Measurements from ENCODE around the gene FOSB.

Gene FOSB

DNA sequence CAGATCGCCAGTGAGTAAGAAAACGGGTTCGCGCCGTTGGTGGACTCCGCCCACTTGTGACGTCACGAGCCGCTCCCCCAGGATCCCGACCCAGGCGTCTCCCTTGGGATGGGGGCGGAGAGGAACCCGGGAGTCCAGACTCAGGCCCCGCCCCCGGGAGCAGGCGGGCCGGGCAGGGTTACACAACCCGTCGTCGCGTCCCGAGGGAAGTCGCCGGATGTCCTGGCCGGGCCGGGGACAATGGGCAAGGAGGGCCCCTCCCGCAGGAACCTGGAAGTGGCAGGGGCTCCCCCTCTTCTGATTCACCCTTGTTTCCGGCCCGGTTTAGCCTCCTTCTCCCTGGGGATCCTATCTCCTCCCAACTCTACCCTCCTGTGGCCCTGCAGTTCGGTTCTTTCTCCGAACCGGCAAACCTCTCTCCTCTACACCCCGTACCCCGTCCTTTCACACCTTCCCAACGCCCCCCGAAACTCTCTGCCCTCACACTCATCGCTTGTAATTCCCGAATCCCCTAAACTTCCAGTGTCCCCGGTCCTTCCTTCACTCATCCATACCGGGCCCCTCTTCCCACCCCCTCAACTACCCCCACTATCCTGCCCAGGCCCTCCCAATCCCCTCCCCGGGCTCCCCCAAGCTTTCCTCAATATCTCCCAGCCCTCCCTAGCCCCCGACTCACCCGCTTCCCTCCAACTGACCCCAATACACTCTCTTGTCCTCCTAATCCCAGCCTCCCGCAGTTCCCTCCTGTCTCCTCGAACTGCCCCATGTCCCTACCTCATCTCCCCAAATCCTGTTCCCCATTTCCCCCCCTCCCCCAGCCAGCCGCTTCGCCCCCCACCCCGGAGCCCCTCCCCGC lies 24.1 kb upstream of the FOSB start:
- Histone ChIP-seq H3K79me2 (ENCODE audit: low read length) (no peaks in the 10 kb centered on the region), H3K4me3 (ENCODE audit: low read length) (peak overlapping the region; percentile 88), H4K20me1 (ENCODE audit: insufficient read depth, low read length) (no peaks in the 10 kb centered on the region), H3K36me3 (replicated peaks; ENCODE audit: low read depth, low read length) (no peaks in the 10 kb centered on the region), H2AFZ (ENCODE audit: low read depth, low read length) (peak overlapping the region; percentile 41; the same call in 1 of the 2 replicates), H3K27ac (ENCODE audit: low read length) (no peak overlapping the region), H3K9ac (ENCODE audit: low read length) (peak overlapping the region; percentile 70), H3K4me2 (ENCODE audit: low read length) (peak overlapping the region; percentile 85), H3K9me3 (ENCODE audit: insufficient read depth, low read length) (no peaks in the 10 kb centered on the region), H3K27me3 (ENCODE audit: low read depth, low read length) (no peaks in the 10 kb centered on the region), H3K4me1 (ENCODE audit: low read length) (peaks cover 22% of the 10 kb centered on the region)
- TF ChIP-seq, protein P1, sequence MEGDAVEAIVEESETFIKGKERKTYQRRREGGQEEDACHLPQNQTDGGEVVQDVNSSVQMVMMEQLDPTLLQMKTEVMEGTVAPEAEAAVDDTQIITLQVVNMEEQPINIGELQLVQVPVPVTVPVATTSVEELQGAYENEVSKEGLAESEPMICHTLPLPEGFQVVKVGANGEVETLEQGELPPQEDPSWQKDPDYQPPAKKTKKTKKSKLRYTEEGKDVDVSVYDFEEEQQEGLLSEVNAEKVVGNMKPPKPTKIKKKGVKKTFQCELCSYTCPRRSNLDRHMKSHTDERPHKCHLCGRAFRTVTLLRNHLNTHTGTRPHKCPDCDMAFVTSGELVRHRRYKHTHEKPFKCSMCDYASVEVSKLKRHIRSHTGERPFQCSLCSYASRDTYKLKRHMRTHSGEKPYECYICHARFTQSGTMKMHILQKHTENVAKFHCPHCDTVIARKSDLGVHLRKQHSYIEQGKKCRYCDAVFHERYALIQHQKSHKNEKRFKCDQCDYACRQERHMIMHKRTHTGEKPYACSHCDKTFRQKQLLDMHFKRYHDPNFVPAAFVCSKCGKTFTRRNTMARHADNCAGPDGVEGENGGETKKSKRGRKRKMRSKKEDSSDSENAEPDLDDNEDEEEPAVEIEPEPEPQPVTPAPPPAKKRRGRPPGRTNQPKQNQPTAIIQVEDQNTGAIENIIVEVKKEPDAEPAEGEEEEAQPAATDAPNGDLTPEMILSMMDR (IDR thresholded peaks at IDR 0.05; ENCODE audit: low read depth, low read length), result no peak

DNA sequence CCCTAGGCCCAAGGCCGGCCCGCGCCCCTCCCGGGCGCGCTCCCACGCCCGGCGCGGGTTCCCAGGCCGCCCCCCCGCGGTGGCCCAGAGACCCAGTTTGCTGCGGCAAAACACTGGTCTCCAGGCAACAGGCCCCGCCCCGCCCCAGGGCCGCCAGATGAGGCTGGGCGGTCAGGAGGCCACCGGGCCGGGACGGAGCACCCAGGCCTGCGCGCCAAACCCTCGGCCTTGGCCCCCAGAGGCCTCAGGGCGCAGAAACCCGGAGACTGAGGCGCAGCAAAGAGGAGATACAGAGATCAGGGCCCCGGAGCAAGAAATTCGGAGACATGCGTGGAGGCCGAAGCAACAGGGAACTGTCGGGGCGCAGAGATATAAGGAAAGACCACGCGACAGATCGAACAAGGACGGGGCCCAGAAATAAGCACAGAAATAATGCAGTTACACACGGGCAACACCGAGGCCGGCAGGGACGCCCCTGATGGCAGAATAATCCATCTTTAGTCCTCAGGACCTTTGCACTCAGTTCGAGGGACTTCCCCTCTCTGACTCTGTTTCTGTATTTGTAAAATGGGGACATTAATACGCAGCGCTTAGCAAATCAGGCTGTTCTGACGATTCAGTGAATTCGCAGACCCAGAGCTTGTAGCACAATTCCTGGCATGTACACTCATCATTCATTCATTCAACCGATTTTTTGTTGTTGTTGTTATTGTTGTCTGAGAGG lies 23.3 kb upstream of the FOSB start:
- peak overlapping the region; percentile 72 for H3K9ac ChIP-seq (ENCODE audit: low read length)
- H4K20me1 ChIP-seq (ENCODE audit: insufficient read depth, low read length), result no peaks in the 10 kb centered on the region
- peaks cover 18% of the 10 kb centered on the region for H3K4me1 ChIP-seq (ENCODE audit: low read length)
- H3K79me2 ChIP-seq (ENCODE audit: low read length), result no peaks in the 10 kb centered on the region
- peak overlapping the region; percentile 85 for H3K4me2 ChIP-seq (ENCODE audit: low read length)
- H3K27ac ChIP-seq (ENCODE audit: low read length), result peak overlapping the region; percentile 35
- TF ChIP-seq, protein P1 (IDR thresholded peaks at IDR 0.05; ENCODE audit: low read depth, low read length), result no peak
- no peak for TF ChIP-seq EZH2phosphoT487 (IDR thresholded peaks at IDR 0.05; ENCODE audit: low read depth)
- H3K27me3 ChIP-seq (ENCODE audit: low read depth, low read length), result no peaks in the 10 kb centered on the region
- peak overlapping the region; percentile 96 for H2AFZ ChIP-seq (ENCODE audit: low read depth, low read length)
- H3K36me3 ChIP-seq (replicated peaks; ENCODE audit: low read depth, low read length), result no peaks in the 10 kb centered on the region
- peak overlapping the region; percentile 88 for H3K4me3 ChIP-seq (ENCODE audit: low read length)
- no peaks in the 10 kb centered on the region for H3K9me3 ChIP-seq (ENCODE audit: insufficient read depth, low read length)

DNA sequence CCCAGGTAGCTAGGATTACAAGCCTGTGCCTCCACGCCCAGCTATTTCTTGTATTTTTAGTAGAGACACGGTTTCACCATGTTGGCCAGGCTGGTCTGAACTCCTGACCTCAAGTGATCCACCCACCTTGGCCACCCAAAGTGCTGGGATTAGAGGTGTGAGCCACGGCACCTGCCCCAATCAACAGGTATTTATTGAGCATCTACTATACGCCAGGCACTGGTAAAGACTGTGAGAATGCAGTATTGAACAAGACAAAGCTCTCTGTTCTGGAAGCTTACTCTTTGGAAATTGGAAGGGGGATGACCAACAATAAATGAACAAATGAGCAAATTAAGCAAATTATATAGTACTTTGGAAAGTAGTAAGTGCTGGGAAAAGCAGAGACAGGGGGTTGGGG lies 22.7 kb upstream of the FOSB start:
- H3K4me2 ChIP-seq (ENCODE audit: low read length), result peak overlapping the region; percentile 85
- no peak for TF ChIP-seq EZH2phosphoT487 (IDR thresholded peaks at IDR 0.05; ENCODE audit: low read depth)
- TF ChIP-seq, protein P1 (IDR thresholded peaks at IDR 0.05; ENCODE audit: low read depth, low read length), result no peak
- peaks cover 22% of the 10 kb centered on the region for H3K4me1 ChIP-seq (ENCODE audit: low read length)
- no peaks in the 10 kb centered on the region for H3K27me3 ChIP-seq (ENCODE audit: low read depth, low read length)
- no peaks in the 10 kb centered on the region for H3K79me2 ChIP-seq (ENCODE audit: low read length)
- no peak overlapping the region for H2AFZ ChIP-seq (ENCODE audit: low read depth, low read length)
- H3K4me3 ChIP-seq (ENCODE audit: low read length), result peak overlapping the region; percentile 88
- H3K36me3 ChIP-seq (replicated peaks; ENCODE audit: low read depth, low read length), result no peaks in the 10 kb centered on the region
- no peaks in the 10 kb centered on the region for H4K20me1 ChIP-seq (ENCODE audit: insufficient read depth, low read length)
- no peak overlapping the region for H3K27ac ChIP-seq (ENCODE audit: low read length)
- H3K9me3 ChIP-seq (ENCODE audit: insufficient read depth, low read length), result no peaks in the 10 kb centered on the region
- no peak overlapping the region for H3K9ac ChIP-seq (ENCODE audit: low read length)

DNA sequence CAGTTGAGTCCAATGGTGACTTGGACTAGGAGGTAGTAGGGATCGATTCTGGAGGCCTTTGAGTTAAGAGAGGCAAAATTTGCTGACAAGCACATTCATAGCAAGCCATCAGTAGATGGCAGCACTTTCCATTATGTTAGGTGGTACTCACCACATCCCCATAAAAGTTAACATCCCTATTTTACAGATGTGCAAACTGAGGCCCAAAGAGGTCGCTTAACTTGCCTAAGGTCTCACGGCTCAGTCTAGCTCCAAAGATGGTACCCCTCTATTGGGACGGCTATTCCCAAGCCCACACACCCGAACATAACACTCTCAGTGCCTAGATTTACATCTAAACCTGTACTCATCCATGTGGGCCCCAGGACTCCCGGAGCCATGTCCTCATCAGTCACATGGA lies 21.5 kb upstream of the FOSB start:
- no peak overlapping the region for H3K27ac ChIP-seq (ENCODE audit: low read length)
- H3K79me2 ChIP-seq (ENCODE audit: low read length), result no peaks in the 10 kb centered on the region
- no peak overlapping the region for H3K9ac ChIP-seq (ENCODE audit: low read length)
- no peaks in the 10 kb centered on the region for H3K9me3 ChIP-seq (ENCODE audit: insufficient read depth, low read length)
- no peak for TF ChIP-seq EZH2phosphoT487 (IDR thresholded peaks at IDR 0.05; ENCODE audit: low read depth)
- TF ChIP-seq, protein P1 (IDR thresholded peaks at IDR 0.05; ENCODE audit: low read depth, low read length), result peak; percentile 77
- H3K4me3 ChIP-seq (ENCODE audit: low read length), result no peak overlapping the region
- H3K4me1 ChIP-seq (ENCODE audit: low read length), result peaks cover 20% of the 10 kb centered on the region
- no peaks in the 10 kb centered on the region for H4K20me1 ChIP-seq (ENCODE audit: insufficient read depth, low read length)
- H2AFZ ChIP-seq (ENCODE audit: low read depth, low read length), result no peak overlapping the region
- H3K36me3 ChIP-seq (replicated peaks; ENCODE audit: low read depth, low read length), result no peaks in the 10 kb centered on the region
- no peak overlapping the region for H3K4me2 ChIP-seq (ENCODE audit: low read length)
- H3K27me3 ChIP-seq (ENCODE audit: low read depth, low read length), result peaks cover under 1% of the 10 kb centered on the region; the same call in 1 of the 2 replicates

Data from OCI-LY3 (cell line).